Loucy (cell line): ENCODE results near the gene ANKRD13D.

ENCODE experiments used
- CTCF ChIP-seq: fragments of 200-600 bp; sonication (generic); conservative IDR thresholded peaks from 2 replicates; pipeline ENCODE4 v1.5.1; 2014; ENCODE audit warnings: mild to moderate bottlenecking, antibody characterized with exemption, low read length
- EZH2phosphoT487 ChIP-seq: fragments of 200-600 bp; IDR thresholded peaks from 2 replicates; pipeline ENCODE4 v1.6.1; 2018; ENCODE audit warnings: antibody characterized with exemption, mild to moderate bottlenecking, moderate library complexity, borderline replicate concordance

- TF ChIP-seq CTCF (no peak), EZH2phosphoT487 (no peak)
Observed at GRCh38 chr11:67301951-67302516, 12.9 kb downstream of the ANKRD13D start.
